Prostate gland (tissue), 2 donors: ENCODE results near the gene METTL1.

ENCODE experiments used
- CTCF ChIP-seq, 4 experiments: fragments of 200-600 bp in 2 of 4; fragments of 450-650 bp in 2 of 4; sonication (generic) in 2 of 4; IDR thresholded peaks; 1 replicate in 3 of 4; 2 replicates in 1 of 4; pipeline ENCODE4 v1.5.1; 2016 to 2019; ENCODE audit warnings: antibody characterized with exemption in 4 of 4, mild to moderate bottlenecking in 2 of 4, moderate library complexity in 2 of 4
- POLR2AphosphoS5 ChIP-seq: sonication (generic); formaldehyde crosslinking; IDR thresholded peaks from one replicate; pipeline ENCODE4 v1.6.1; 2017; ENCODE audit warnings: antibody characterized with exemption

- TF ChIP-seq POLR2AphosphoS5 = no peak
- TF ChIP-seq CTCF (IDR thresholded peaks at IDR 0.05) = no peak
Observed at GRCh38 chr12:57802607-57803006, 30.7 kb upstream of the METTL1 start.
